Endothelial cell of hepatic sinusoid (primary cell): Measurements from ENCODE around the gene PADI2.

Experiments
- in situ Hi-C: cut with HindIII; loops from 2 replicates; pipeline ENCODE4 v1.10.0; 2017; ENCODE audit warnings: low sequenced_read_pairs

Gene PADI2

GRCh38 chr1:17031436-17031835 lies 87.8 kb downstream of the PADI2 start:
- in situ Hi-C loops = loop anchor here (25.0 kb wide), 1 partner anchor 419 kb away; the partner anchor contains the start of gene NBPF1

GRCh38 chr1:17030206-17030605 lies 89.0 kb downstream of the PADI2 start:
- in situ Hi-C loops = loop anchor here (25.0 kb wide), 1 partner anchor 418 kb away; the partner anchor contains the start of gene NBPF1

GRCh38 chr1:17028662-17029188 lies 90.5 kb downstream of the PADI2 start:
- in situ Hi-C loops = loop anchor here (25.0 kb wide), 1 partner anchor 416 kb away; the partner anchor contains the start of gene NBPF1

DNA sequence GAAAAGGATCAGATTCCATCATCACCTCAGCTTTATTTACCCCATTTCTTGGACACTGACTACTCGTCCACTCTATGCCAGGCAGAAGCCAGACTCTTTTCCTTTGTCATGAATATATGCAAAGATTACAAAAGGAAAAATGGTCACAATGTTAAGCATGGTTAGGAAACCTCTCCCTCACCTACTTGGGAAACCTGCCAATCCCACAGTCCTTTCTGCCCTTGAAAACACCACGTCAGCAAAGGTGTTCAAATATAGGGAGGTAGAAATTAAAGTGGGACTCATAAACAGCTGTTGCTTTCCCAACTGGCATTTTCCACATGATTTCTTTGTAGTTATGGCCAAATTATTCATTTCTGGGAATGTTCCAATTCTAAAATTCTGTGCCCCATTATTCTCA lies 91.4 kb downstream of the PADI2 start:
- in situ Hi-C loops = loop anchor here (25.0 kb wide), 1 partner anchor 416 kb away; the partner anchor contains the start of gene NBPF1

- in situ Hi-C loops = loop anchor here (25.0 kb wide), 1 partner anchor 415 kb away; the partner anchor contains the start of gene NBPF1
These were observed 91.8 kb downstream of the PADI2 start for GRCh38 chr1:17027403-17027802.

DNA sequence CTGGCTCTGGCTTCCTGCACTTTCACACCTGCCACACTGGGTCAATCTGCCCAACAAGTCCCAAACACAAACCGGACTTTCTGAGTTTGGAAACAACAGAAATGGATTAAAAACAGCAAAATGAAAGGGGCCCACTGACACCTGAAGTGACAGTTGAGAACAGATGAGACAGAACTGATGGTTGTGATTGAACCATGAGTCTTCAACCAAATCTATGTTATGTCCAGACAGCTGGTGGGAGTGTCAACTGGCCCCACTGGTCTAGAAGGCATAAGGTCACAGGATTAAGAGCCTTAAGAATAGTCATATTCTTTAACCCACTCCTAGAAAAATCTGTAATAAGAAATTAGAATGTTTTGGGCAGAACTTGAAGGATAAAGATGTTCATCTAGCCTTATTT lies 94.5 kb downstream of the PADI2 start:
- in situ Hi-C loops = loop anchor here (25.0 kb wide), 1 partner anchor 412 kb away; the partner anchor contains the start of gene NBPF1

DNA sequence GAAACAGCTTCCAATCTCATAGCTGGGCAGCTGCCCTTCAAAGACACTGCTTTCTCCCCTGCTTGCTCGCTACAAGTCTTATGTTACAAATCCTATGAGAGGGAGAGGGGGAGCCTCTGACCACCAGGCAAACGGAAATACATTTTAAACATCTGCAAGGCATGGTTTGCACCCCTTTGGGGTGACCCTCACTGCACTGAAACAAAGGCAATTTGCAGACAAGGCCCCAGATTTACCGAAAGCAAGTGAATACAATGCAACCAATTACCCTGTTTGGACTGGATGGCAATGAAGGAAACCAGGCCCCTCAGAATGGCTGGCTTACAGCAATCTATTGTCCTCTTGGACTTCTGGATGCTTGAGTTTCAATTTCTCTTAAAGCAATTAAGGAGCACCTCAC lies 95.7 kb downstream of the PADI2 start:
- in situ Hi-C loops = no loop called here

- in situ Hi-C loops = no loop called here
These were observed 96.1 kb downstream of the PADI2 start for GRCh38 chr1:17023102-17023501.

GRCh38 chr1:17021896-17022295 lies 97.4 kb downstream of the PADI2 start:
- in situ Hi-C loops = no loop called here

GRCh38 chr1:17020502-17020901 lies 98.7 kb downstream of the PADI2 start:
- in situ Hi-C loops = no loop called here

- in situ Hi-C loops = loop anchor here (10.0 kb wide), 3 partner anchors 64 to 356 kb away; partner anchors contain the start of gene PADI6
These were observed 100.4 kb downstream of the PADI2 start for GRCh38 chr1:17018849-17019248.

GRCh38 chr1:17017435-17017834 lies 101.8 kb downstream of the PADI2 start:
- in situ Hi-C loops = loop anchor here (10.0 kb wide), 3 partner anchors 63 to 357 kb away; partner anchors contain the start of gene PADI6
